GM18520 (cell line): ENCODE data around the gene ARHGAP25.

Experiments
- ATAC-seq: cut with Tn5 transposase; IDR thresholded peaks from one replicate; pipeline ENCODE4 v1.9.1; 2021; ENCODE audit not compliant: unreplicated experiment

Gene ARHGAP25

DNA sequence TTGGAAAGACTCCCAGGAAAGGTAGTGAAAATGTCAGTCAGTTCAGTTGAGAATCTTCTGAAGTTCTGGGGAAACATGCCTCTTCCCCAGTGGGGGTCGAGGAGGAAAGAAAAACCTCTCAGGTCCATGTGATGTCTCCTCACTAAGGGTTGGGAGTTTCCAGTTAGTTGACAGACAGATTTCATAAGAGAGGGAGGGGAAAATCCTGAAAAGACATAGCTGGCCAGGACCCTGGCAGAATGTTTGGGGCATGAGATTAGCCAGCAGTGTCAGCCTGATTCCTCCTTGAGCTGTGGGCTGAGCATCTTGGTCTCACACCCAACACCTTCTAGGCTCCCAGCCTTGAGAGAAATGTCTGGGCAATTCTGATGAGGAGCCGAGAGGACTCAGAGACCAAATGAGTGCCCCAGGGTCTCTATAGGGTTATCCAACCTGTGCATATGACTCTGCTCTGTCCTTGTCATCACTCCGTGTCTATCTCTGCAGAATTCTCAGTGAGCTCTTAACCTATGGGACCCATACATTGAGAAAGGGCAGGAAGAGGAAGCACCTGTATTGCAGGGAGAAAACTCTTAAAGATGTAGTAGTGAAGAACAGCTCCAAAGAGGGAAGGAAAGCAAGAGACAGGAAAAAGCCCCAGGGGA lies 122.7 kb downstream of the ARHGAP25 start:
- no peak for ATAC-seq

DNA sequence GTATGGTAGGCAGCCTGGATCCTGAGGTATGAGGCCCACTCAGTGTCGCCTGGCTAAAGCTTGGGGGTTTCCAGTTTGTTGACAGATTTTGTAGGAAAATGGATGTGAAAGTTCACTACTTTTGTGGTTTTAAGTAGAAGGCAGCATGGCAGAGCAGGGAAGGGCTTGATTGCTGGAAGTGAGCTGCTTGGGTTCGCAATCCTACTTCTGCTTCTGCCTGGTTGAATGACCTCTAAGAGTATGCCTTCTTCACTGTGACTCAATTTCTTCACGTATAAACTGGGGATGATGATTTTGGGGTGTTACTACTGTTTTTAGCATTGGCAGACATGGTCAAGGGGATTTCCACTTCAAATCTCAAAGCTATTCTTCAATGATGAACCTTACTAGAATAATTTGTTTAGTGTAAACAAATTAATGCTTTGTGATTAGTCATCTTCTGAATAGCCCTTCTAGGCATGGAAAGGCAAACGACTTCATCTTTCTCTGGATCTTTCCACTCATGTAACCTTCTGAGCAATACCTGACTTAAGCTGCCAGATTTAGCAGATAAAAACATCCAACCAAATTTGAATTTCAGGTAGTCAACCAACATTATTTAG lies 123.3 kb downstream of the ARHGAP25 start:
- peak; percentile 71 for ATAC-seq

DNA sequence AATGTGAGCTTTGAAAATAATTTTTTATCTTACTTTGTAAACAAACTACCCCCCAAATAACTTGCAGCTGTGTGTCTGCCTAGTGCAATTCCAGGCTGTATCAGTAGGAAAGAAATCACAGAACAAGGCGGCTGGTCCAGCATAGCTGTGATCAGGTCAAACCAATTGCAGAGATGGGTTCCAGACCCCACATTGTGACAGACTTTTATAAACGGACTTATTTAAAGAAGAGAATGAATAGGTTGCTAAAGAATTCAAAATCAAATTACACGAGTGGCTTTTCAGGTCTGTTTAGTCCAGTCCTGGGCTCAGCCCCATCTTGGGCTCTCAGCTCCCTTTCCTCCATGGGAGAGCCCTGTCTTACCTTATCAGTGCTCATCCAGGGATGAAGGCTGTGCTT lies 125.5 kb downstream of the ARHGAP25 start:
- ATAC-seq: no peak

GRCh38 chr2:68861330-68861729 lies 126.7 kb downstream of the ARHGAP25 start:
- ATAC-seq: no peak

DNA sequence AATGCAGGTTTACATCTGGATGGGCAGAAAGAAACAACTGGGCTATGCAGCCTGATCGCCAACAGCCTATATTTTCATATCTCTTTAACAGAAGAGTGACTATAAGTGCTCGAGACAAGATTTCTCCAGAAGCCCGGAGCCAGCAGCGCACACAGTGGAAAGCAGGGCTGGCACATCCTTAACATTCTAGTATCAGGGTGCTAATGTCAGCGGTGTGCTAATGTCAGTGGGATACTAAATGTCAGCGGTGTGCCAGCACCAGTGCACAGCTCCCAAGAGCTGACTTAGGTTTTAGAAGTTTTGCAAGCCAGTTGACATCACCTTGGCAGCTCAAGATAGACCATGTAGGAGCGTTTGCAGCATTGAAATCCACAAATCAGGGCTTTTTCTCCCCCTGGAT lies 128.3 kb downstream of the ARHGAP25 start:
- ATAC-seq: no peak

DNA sequence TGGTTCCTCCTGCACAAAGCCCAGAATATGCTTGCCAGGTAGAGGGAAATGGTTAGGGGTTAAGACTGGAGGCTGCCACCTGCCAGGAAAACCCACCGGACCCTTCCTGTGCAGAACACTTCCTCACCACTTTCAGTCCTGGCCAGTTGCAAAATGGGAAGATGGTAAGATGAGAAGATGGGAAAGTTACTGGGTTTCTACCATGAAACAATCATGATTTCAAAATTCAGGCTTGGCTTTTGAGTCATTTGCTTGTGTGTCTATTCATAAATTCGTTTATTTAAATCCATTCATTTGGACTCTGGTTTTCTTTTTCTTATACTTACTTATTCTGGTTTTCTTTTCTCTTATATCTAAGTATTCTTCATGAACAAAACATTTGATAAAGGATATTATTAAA lies 129.4 kb downstream of the ARHGAP25 start:
- no peak for ATAC-seq

GRCh38 chr2:68865108-68865507 lies 130.5 kb downstream of the ARHGAP25 start:
- no peak for ATAC-seq

DNA sequence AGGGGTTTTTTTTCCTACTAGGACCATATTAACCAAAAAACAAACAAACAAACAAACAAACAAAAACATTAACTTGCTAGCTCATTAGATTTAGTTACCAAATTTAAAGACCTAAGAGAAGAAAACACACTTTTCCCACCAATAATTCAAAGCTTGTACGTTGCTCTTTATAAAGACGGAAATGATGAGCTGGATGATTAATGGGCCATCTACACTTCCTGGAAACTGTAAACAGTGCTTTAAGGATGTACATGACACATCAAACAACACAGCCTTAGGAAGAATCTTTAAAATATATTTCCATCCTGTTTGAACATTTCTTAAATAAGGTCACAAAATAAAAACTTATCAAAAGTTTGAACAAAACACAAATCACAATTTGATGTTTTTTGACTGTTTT lies 135.6 kb downstream of the ARHGAP25 start:
- ATAC-seq: no peak

DNA sequence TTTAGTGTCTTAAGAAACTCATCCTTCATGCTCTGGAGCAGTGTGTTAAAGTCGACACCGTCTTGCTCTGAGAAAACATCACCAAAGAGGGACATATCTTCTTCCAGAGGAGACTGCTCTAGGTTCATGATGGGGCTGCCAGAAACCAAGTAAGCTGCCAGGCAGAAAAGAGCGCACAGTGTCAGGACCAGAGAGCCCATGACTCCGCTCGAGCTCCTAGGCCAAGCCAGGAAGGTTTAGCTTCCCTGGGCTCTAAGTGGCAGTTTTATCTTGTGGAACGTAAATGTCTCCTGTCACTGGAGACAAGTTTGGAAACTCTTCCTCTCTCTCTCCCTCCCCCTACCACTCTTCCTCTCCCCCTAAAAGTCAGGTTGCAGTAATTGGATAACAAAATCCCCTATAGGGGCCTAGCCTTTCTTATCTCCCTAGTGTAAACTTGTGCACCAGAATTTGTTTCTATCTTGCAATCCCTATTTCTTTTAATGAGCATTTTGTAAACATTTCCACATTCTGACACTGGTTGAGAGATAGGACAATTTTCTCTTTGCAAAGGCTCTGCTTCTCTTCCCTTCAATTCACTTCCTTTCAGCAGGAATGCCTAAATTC lies 136.7 kb downstream of the ARHGAP25 start, which contains the start of gene BMP10:
Gene BMP10 (minus strand): TSS at position 239 of the 606 bp plus-strand sequence. CDS start 39 bp downstream, at position 200.
- no peak for ATAC-seq
